ENCODE data around the gene ATP11B. TPM values are rescaled to one million over a fixed set of nuclear protein-coding genes. Genes with fewer than 3 reads are reported as not detected.

Gene ATP11B
- total RNA-seq, 2 experiments from 2014 or later = 139 to 143 TPM

GRCh38 chr3:182807061-182807460 is 13.8 kb downstream of the ATP11B start:
- ChIA-PET CTCF (no interaction called here), POLR2A (interaction anchor here (1.1 to 1.4 kb wide), 2 partner anchors 9 to 11 kb away, joined by 3 read pairs; no protein-coding TSS in a partner anchor)
- H3K27ac Mint-ChIP-seq = no peak overlapping the region
- H3K36me3 Mint-ChIP-seq (ENCODE audit: low read depth) = peaks cover 21% of the 10 kb centered on the region
- H3K27me3 ChIP-seq (ENCODE audit: control insufficient read depth in 1 of 2, insufficient read depth in 2 of 2, low read length in 2 of 2) = no peaks in the 10 kb centered on the region
- no peaks in the 10 kb centered on the region for H3K27me3 Mint-ChIP-seq
- peak overlapping the region; percentile 3 for H3K4me3 Mint-ChIP-seq
- H3K9me3 ChIP-seq (ENCODE audit: control insufficient read depth in 1 of 2, insufficient read depth in 1 of 2, low read length in 2 of 2) = no peaks in the 10 kb centered on the region
- H3K9me3 Mint-ChIP-seq = no peaks in the 10 kb centered on the region
- H3K36me3 ChIP-seq (ENCODE audit: insufficient read depth, low read length) = peaks cover 4% of the 10 kb centered on the region
- intact Hi-C loops (cut with DNase I, micrococcal nuclease) = no loop called here
- TF ChIP-seq CTCF (IDR thresholded peaks at IDR 0.05) = no peak
- no peak overlapping the region for H3K27ac ChIP-seq (ENCODE audit: low read depth in 1 of 2, low read length in 2 of 2)
- H3K4me1 ChIP-seq (ENCODE audit: insufficient read depth, low read length) = no peaks in the 10 kb centered on the region
- H3K4me3 ChIP-seq (ENCODE audit: low read length) = no peak overlapping the region
- peaks cover 88% of the 10 kb centered on the region for H3K4me1 Mint-ChIP-seq (ENCODE audit: low read depth)
- ATAC-seq (ENCODE audit: poor library complexity) = no peak
- no peak for DNase-seq

DNA sequence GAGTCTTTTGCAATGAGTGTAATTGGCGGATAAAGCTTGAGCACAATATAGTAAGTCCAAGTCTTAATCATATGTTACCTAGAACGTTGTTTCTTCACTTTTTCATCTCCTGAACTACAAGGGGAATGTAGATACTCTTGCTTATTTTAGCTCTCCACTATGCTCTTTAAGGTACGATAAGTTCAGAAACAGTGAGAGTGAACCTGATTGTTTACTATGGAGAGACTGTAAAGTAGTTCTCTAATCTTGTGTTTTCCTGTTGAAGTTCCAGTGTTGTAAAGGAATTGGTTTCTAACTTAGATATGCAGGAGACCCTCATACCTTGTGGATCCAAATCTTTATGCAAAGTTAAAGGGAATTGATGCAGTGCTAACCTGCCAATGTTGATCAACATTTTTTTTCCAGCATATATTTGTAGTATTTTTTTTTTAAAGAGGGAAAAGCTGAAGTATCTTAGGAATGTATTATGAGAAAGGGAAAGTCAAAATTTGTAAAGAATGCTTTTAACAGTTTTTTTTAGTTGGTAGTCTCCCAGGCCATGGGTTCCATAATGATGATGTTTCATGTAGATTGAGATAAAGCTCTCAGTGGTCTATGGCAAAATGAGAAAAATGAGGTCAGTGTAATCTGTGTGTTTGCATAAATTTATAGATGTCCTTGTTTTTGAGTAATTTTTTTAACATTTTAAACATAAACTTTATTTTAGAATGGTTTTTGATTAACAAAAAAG is 14.9 kb downstream of the ATP11B start:
- Mint-ChIP-seq H3K9me3 (no peaks in the 10 kb centered on the region), H3K4me3 (peak overlapping the region; percentile 1), H3K27me3 (no peaks in the 10 kb centered on the region), H3K27ac (peak overlapping the region; percentile 24), H3K4me1 (ENCODE audit: low read depth) (peaks cover 88% of the 10 kb centered on the region), H3K36me3 (ENCODE audit: low read depth) (peaks cover 30% of the 10 kb centered on the region)
- no peak for DNase-seq
- Histone ChIP-seq H3K4me3 (ENCODE audit: low read length) (no peak overlapping the region), H3K27ac (ENCODE audit: low read depth in 1 of 2, low read length in 2 of 2) (no peak overlapping the region), H3K36me3 (ENCODE audit: insufficient read depth, low read length) (peaks cover 4% of the 10 kb centered on the region), H3K9me3 (ENCODE audit: control insufficient read depth in 1 of 2, insufficient read depth in 1 of 2, low read length in 2 of 2) (no peaks in the 10 kb centered on the region), H3K27me3 (ENCODE audit: control insufficient read depth in 1 of 2, insufficient read depth in 2 of 2, low read length in 2 of 2) (no peaks in the 10 kb centered on the region), H3K4me1 (ENCODE audit: insufficient read depth, low read length) (no peaks in the 10 kb centered on the region)
- no peak for ATAC-seq (ENCODE audit: poor library complexity)
- POLR2A ChIA-PET = interaction anchor here (1.1 to 1.4 kb wide), 3 partner anchors 8 to 13 kb away, joined by 3 read pairs; no protein-coding TSS in a partner anchor
- intact Hi-C loops (cut with DNase I, micrococcal nuclease) = loop anchor here in 1 of 2 experiments (2.0 kb wide), 1 partner anchor 13 kb away; no protein-coding TSS in a partner anchor
- CTCF ChIA-PET = no interaction called here
- TF ChIP-seq CTCF (IDR thresholded peaks at IDR 0.05) = no peak

DNA sequence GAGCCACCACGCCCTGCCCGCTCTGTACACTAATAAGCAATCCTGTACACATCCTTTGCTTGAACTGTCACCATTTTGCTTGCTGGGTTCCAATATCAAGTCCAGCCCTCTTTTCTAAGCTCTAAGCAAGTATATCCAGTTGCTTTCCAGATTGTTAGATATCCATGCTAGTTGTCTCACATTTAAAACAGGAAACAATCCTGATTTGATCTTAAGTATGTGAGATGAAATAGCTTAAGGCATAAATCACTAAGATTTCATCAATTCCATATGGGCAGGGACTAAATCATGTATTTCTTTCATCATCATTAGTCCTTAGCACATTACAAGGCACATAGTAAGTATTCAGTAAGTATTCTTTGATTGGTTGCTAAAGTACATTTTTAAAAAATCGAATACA is 16.2 kb downstream of the ATP11B start:
- Mint-ChIP-seq H3K4me3 (peak overlapping the region; percentile 11), H3K36me3 (ENCODE audit: low read depth) (peaks cover 33% of the 10 kb centered on the region), H3K4me1 (ENCODE audit: low read depth) (peaks cover 83% of the 10 kb centered on the region), H3K27me3 (no peaks in the 10 kb centered on the region), H3K27ac (no peak overlapping the region), H3K9me3 (no peaks in the 10 kb centered on the region)
- Histone ChIP-seq H3K9me3 (ENCODE audit: control insufficient read depth in 1 of 2, insufficient read depth in 1 of 2, low read length in 2 of 2) (no peaks in the 10 kb centered on the region), H3K27me3 (ENCODE audit: control insufficient read depth in 1 of 2, insufficient read depth in 2 of 2, low read length in 2 of 2) (no peaks in the 10 kb centered on the region), H3K4me1 (ENCODE audit: insufficient read depth, low read length) (peaks cover 4% of the 10 kb centered on the region), H3K4me3 (ENCODE audit: low read length) (no peak overlapping the region), H3K27ac (ENCODE audit: low read depth in 1 of 2, low read length in 2 of 2) (no peak overlapping the region), H3K36me3 (ENCODE audit: insufficient read depth, low read length) (peaks cover 4% of the 10 kb centered on the region)
- POLR2A ChIA-PET = interaction anchor here (1.6 kb wide), 1 partner anchor 15 kb away, joined by 8 read pairs; no protein-coding TSS in a partner anchor
- CTCF ChIA-PET = interaction anchor here (0.6 kb wide), 1 partner anchor 28 kb away, joined by 3 read pairs; no protein-coding TSS in a partner anchor
- ATAC-seq (ENCODE audit: poor library complexity) (no peak), DNase-seq (no peak)
- intact Hi-C loops (cut with DNase I, micrococcal nuclease) = loop anchor here in 1 of 2 experiments (2.0 kb wide), 1 partner anchor 15 kb away; no protein-coding TSS in a partner anchor
- no peak for TF ChIP-seq CTCF (IDR thresholded peaks at IDR 0.05)
